Measurements from ENCODE around the gene RPEL1.

Gene RPEL1

GRCh38 chr10:103295374-103296015 lies 49.8 kb downstream of the RPEL1 start:
- H3K4me3 ChIP-seq (ENCODE audit: low read depth, low read length), result no peak overlapping the region
- no peak overlapping the region for H3K4me2 ChIP-seq (ENCODE audit: low read length)
- H2AFZ ChIP-seq, result no peak overlapping the region
- no peak overlapping the region for H3K9ac ChIP-seq
- no peaks in the 10 kb centered on the region for H3K36me3 ChIP-seq (ENCODE audit: control insufficient read depth, insufficient read depth, low read length)
- H3K27me3 ChIP-seq (ENCODE audit: control insufficient read depth, insufficient read depth, low read length), result no peaks in the 10 kb centered on the region
- H3K79me2 ChIP-seq, result no peaks in the 10 kb centered on the region
- no peaks in the 10 kb centered on the region for H3K9me3 ChIP-seq (ENCODE audit: control insufficient read depth, low read length)
- no peak for TF ChIP-seq CTCF (IDR thresholded peaks at IDR 0.05)
- no peak overlapping the region for H3K27ac ChIP-seq
- no peaks in the 10 kb centered on the region for H3K4me1 ChIP-seq
